GM18519 (cell line): Measurements from ENCODE around the gene VPS16.
"Not testable (repeated sequence)": the region's sequence is repeated elsewhere in the genome, so short reads cannot be mapped to it uniquely, and the experiment has no call there.

ENCODE experiments used
- ATAC-seq: cut with Tn5 transposase; IDR thresholded peaks from one replicate; pipeline ENCODE4 v1.9.1; 2021; ENCODE audit warnings: mild to moderate bottlenecking, moderate library complexity; ENCODE audit not compliant: unreplicated experiment, low FRiP score

VPS16 gene

DNA sequence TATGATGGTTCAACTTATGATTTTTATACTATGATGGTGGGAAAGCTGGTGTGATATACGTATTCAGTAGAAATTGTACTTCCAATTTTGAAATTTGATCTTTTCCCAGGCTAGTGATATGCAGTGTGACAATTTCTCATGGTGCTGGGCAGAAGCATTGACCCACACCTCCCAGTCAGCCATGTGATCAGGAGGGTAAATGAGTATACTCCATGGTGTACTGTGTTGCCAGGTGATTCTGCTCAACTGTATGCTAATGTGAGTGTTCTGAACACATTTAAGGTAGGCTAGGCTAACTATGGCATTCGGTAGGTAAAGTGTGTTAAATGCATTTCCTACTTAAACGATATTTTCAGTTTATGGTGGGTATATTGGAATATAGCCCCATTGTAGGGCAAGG lies 51.8 kb downstream of the VPS16 start:
- no peak for ATAC-seq

DNA sequence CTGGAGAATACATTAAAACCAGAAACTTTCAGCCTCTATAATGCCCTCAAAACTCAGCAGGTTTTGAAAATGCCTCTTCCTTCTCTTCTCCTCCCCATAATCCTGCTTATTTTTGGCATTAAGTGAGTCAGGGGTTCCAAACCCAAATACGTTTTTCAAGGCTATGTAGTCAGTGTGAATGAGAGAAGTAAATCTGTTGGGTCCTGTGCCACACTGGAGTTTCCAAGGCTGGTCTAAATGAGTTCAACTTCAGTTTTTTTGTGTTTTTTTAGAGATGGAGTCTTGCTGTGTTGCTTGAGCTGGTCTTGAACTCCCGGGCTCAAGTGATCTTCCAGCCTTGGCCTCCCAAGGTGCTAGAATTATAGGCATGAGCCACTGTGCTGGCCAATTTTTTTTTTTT lies 53.7 kb downstream of the VPS16 start:
- no peak for ATAC-seq

DNA sequence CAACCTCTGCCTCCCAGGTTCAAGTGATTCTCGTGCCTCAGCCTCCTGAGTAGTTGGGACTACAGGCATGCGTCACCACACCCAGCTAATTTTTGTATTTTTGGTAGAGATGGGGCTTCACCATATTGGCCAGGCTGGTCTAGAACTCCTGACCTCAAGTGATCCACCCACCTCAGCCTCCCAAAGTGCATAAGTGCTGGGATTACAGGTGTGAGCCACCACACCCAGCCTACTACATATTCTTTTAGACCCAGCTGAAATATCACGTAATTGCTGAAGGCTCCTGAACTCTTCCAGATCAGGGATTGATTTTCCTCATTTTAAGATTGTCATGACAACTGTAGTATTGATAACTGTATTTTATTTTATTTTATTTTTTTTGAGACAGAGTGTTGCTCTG lies 54.6 kb downstream of the VPS16 start:
- ATAC-seq: not testable (repeated sequence)

DNA sequence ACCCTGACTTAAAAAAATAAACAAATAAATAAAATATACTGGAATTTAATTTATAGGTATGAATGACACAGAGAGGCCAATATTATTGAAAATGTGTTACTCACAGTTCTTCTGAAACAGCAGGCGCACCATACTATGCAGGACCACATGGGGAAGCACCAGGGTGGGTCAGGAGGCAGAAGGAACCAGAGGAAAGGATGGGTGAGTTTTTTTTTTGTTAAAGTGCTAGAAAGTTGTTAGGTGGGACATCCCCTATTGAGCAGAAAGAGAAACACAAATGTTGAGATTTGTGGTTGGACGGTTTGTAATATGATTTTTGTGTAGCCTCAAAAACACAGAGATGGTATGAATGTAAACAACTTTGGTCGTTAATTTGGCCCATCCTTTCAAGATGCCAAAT lies 58.7 kb downstream of the VPS16 start:
- ATAC-seq: no peak

DNA sequence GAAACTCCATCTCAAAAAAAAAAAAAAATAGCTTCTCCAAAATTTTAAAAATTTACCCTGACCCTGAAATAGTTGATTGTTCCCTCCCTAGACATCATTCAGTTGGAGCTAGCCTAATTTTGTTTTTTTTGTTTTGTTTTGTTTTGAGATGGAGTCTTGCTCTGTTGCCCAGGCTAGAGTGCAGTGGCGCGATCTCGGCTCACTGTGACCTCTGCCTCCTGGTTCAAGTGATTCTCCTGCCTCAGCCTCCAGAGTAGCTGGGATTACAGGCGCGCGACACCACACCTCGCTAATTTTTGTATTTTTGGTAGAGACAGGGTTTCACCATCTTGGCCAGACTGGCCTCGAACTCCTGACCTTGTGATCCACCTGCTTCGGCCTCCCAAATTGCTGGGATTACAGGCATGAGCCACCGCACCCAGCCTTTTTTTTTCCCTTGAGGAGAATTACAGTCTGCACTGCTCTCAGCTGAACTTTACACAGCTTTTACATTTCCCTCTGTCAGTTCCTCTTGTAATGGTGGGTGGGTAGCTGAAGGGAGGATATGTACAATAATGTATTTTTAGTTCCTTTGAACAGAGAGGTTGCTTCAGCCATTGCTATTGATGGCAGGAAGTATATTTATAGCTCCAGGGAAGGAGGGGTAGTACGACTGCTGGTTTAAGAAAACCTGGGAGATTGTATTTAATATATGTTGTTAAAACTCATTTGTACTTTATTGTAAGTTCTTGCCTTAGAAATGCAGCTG lies 60.5 kb downstream of the VPS16 start:
- ATAC-seq: no peak

DNA sequence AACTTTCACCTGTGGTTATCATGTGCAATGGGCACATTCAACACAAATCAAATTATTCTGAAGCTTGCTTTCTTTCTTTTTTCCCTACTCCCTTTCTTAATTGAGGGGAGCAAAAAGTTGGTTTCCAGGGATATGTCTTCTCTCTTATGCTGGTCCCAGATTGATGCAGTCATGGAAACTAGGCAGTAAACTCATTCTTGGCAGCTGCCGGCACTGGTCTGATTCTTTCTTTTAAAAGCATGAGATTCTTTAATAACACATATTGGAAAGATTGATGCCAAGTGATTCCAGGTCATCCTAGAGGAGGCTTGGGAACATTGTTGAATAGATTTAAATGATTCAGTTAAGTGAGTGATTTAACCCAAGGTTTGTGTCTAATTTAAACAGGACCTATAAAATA lies 61.7 kb downstream of the VPS16 start:
- ATAC-seq: no peak

DNA sequence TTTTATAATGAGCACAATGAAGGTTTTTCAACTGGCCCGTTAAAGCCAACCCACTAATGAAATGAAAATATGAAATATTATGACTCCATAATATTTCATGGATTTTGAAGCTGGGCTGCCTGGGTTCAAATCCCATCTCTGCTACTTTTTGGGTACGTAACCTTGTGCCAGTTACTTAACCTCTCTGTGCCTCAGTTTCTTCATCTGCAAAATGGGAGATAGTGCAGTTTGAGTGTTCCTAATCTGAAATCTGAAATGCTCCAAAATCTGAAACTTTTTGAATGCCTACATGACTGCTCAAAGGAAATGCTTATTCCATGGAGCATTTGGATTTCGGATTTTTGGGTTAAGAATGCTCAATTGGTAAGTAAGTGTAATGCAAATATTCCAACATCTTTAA lies 62.3 kb downstream of the VPS16 start:
- no peak for ATAC-seq

DNA sequence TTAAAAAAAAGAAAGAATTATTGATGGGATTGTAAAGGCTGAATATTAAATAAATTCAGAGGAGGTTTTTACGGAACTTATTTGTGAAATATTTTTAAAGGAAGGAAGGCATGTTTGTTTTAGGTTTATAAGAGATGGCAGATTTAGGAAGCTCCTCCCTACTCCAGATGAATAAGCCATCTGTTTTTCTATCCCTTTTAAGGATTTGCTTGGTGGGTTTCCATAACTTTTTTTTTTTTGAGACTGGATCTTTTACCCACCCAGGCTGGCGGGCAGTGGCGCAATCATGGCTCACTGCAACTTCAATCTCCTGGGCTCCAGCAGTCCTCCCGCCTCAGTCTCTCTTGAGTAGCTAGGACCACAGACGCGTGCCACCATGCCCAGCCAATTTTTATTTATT lies 63.1 kb downstream of the VPS16 start:
- ATAC-seq: no peak

DNA sequence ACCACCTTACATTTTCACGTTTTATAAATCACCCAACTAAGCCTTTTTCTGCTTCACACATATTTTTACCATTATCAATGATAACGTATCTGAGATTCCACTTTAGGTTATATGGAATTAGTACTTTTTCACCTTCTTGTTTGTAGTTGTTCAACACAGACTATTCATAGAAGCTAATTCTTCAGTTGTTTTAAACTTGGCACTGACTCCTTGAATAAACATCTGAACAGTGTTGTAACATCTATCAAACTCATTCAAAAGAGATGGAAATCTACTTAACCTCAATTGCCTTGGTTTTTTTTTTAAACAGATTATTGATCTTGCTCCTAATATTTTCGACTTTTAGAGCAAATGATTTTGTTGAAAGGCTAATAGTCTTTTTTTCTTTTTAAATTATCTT lies 67.0 kb downstream of the VPS16 start:
- no peak for ATAC-seq

DNA sequence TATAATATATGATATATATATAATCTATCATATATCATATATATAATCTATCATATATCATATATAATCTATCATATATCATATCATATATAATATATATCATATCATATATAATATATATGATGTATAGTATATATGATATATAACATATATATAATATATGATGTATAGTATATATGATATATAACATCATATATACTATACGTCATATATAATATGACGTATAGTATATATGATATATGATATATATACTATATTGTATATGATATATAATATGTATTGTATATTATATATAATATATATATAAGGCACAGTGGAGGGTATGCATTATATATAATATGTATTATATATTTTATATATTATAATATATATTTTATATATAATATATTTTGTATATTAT lies 69.4 kb downstream of the VPS16 start:
- ATAC-seq: no peak

DNA sequence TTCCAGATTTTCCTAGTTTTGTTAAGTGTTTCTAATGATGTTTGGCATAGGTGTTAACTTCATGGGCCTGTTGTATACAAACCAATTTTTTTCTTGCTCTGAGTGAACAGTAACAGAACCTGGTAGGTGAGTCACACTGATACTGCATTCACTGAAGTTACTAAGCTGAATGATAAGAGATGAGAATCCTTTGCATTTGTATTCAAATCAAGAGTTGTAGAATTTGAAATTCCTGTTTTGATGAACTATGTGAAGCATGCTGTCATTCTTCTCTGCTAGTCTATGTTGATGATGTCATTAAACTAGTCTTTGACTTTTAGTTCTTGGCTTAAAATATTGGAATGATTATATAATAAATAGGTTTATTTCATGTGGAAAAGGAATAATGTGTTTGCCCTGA lies 70.7 kb downstream of the VPS16 start:
- no peak for ATAC-seq

DNA sequence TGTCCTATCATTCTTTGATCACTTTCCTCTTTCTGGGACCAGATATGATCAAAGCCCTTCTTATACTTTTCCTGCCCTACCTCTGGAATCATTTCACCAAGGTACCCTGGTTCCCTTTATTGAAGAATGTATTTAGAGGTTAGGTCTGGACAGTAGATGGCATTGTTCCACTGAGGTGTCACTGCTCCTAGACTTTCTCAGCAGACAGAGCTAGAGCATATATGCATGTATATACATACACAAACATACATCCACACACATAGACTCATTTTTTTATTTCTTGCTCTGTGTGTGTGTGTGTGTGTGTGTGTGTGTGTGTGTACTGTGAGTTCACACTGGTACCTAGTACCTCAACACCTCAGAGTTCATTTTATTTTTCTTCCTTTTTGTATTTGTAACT lies 73.6 kb downstream of the VPS16 start:
- no peak for ATAC-seq
